GM12865 (cell line): ENCODE data around the gene KRT81.
"Not testable (repeated sequence)": the region's sequence is repeated elsewhere in the genome, so short reads cannot be mapped to it uniquely, and the experiment has no call there.

ENCODE experiments used
- DNase-seq: peaks from one replicate; pipeline ENCODE4 v3.0.0; 2010; ENCODE audit warnings: low read depth
- H3K4me3 ChIP-seq: 2 replicates; pipeline ENCODE4 v1.5.1; 2011; ENCODE audit warnings: mild to moderate bottlenecking, low read depth, low read length, control low read depth
- TF ChIP-seq, protein P1 (sequence below): IDR thresholded peaks from 2 replicates; pipeline ENCODE4 v1.5.1; 2011; ENCODE audit warnings: low read length, control low read depth, low read depth, inconsistent platforms; ENCODE audit not compliant: insufficient read depth; ENCODE audit errors: missing control alignments

The KRT81 gene

DNA sequence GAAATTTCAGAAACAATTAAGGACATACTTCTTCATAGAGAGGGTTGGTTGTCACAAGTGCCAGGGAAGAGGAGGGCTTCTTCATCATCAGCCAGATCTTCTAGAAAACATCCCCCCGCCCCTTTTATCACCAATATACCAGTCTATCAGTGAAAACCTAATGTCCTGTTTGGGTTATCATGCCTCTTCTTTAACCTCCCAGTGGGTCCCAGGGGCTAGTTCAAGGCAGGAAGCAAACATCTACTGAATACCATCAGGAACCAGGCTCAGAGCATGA lies 30.2 kb downstream of the KRT81 start:
- H3K4me3 ChIP-seq = no peak overlapping the region
- TF ChIP-seq, protein P1, sequence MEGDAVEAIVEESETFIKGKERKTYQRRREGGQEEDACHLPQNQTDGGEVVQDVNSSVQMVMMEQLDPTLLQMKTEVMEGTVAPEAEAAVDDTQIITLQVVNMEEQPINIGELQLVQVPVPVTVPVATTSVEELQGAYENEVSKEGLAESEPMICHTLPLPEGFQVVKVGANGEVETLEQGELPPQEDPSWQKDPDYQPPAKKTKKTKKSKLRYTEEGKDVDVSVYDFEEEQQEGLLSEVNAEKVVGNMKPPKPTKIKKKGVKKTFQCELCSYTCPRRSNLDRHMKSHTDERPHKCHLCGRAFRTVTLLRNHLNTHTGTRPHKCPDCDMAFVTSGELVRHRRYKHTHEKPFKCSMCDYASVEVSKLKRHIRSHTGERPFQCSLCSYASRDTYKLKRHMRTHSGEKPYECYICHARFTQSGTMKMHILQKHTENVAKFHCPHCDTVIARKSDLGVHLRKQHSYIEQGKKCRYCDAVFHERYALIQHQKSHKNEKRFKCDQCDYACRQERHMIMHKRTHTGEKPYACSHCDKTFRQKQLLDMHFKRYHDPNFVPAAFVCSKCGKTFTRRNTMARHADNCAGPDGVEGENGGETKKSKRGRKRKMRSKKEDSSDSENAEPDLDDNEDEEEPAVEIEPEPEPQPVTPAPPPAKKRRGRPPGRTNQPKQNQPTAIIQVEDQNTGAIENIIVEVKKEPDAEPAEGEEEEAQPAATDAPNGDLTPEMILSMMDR = no peak
- no peak for DNase-seq

DNA sequence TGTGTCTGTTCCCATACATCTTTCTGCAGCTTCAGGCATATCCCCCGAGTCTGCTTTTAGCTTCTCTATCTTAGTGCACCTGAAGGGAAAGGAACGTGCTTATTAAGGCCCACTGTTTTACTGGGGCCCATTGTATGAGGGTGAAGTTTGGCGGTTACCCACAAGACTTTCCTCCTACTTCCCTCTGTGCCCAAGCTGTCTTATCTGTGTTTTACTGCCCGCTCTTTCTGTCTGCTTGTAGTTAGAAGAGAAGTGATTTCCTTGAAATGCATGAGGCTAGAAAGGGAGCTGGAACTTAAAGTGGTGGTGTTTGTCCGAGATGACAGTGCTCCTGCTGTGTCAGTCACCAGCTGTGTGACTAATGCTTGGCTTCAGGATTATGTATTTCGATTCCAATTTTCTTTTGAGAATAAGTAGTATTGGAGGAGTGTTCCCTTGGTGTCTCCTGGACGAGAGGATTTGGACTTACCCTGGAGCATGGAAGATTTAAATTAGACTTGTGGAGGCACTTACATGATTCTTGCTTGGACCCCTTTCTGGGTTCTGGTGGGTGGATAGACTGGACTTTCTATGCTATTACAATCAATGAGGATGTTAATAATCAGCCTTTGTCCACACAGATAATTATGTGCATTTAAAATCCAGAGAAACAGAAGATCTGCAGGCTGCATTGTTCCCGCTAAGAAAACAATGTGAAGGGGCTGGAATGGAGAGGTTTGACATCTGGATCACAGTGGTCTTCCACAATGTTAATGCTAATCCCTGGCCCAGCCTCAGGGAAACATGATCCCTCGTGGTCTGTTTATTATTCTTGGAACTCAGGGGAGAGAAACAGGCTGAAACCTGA lies 30.8 kb downstream of the KRT81 start:
- no peak overlapping the region for H3K4me3 ChIP-seq
- TF ChIP-seq, protein P1 = no peak
- DNase-seq = no peak

DNA sequence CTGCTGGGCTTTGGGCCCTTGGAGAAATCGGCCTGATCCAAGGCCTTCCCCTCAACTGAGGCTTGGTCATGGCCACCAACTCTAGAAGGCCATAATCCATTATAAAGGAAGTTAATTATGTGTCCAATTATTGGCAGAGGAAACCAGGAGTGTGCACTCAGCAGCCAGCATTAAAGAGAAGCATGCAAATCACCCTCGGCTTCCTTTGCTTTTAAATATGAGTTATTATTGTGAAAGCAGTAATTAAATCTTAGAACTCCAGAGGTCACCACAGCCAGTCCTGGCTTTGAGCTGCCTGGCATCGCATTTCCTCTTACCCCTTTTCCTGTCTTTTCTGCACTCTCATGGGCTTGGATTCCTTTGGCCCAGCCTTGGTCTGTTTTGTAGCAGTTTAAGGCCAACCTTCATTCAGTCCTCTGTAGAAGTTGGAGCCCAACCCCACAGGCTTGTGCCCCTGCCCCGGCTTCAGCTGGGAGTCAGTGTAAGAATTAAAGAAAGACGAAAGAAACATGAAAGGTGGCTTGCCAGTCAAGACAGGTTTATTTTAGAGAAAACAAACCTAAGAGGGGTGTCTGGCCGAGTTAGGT lies 31.6 kb downstream of the KRT81 start:
- no peak overlapping the region for H3K4me3 ChIP-seq
- DNase-seq = no peak
- TF ChIP-seq, protein P1 = no peak

DNA sequence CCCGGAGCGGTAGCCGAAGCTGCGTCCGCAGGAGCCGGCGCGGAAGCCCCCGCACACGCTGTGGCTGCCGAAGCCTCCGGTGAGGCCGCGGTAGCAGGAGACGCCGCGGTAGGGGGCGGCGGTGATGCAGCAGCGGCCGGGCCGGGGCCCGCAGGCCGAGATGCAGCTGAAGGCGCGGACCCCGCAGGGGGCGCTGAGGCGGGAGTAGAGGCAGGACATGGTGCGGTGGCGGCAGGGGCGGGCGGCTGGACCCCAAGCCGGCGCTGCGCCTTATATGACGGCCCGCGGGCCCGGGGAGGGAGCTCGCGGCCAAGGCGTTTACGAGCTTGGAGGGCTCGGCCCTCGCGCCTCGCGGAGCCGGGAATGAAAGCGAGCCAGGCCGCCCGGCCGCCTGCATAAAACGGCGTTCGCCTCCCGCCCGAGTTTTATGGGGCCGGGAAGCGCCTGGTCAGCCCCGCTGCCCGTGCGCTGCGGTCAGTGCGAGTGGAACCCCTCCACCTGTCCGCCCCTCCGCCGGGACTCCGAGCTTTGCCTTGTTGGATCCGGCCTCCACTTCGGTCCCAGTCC lies 32.9 kb downstream of the KRT81 start:
- no peak for DNase-seq
- TF ChIP-seq, protein P1 = no peak
- H3K4me3 ChIP-seq = no peak overlapping the region

DNA sequence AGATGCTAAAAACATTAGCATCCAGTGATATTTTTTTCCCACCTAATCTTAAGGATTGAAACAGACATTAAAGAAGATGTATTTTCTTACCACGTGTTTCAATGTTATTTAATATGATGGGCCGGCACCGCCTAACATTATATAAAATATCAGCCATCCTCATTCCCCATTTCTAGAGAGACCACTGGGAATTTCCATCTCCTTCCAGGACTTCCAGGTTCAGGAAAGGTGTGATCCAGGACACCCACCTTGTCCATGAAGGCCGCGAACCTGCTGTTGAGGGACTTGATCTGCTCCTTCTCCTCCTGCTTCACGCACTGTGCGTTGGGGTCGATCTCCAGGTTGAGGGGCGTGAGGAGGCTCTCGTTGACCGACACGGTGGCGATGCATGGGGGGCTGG lies 33.4 kb downstream of the KRT81 start:
- not testable (repeated sequence) for DNase-seq, H3K4me3 ChIP-seq

DNA sequence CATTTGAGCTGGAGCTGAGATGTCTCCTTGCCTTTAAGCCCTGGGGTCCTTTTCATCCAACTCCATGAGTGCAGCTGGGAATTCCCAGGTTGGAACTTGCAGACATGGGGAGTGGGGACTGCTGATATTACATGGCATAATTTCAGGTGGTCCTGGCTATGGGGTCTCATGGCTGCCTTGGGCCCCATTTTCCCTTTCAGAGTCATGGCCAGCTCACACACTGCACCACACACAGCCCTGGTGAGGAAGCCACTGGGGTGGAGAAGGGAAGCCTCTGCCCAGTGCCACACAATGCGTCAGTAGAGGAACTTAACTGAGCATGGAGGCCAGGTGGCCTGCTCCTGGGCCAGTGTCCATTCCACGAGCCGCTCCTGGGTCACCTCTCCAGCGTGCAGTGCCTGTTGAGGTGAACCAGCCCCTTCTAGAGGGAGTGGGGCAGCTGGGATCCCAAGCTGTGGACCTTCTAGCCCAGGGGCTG lies 34.2 kb downstream of the KRT81 start:
- TF ChIP-seq, protein P1 = no peak
- H3K4me3 ChIP-seq = no peak overlapping the region

DNA sequence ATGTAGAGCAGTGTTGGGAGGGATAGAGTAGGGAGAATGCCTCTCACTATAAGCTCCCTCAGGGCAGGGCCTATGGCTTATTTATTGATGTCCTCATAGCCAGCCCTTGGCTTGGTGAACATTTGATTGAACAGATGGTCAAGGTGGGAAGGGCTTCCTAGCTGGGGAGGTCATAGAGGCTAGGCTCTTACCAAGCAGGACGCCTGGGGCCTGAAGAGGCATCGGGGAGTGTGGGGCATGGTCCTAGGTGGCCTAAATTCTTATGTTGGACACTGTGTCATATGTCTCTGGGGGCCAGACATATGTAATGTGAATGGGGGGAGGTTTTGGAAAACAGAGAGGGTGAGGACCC lies 34.8 kb downstream of the KRT81 start:
- TF ChIP-seq, protein P1 = no peak
- no peak for DNase-seq
- H3K4me3 ChIP-seq = no peak overlapping the region

More for the DNA sequence above, 34.2 kb downstream of the KRT81 start:
- no peak for DNase-seq
